HepG2 (cell line): ENCODE measurements around the gene SMIM41. TPM values are rescaled to one million over a fixed set of nuclear protein-coding genes. Genes with fewer than 3 reads are reported as not detected.

ENCODE experiments used
- ATF7-NPFF ChIP-seq: sonication (generic); formaldehyde crosslinking; IDR thresholded peaks from 2 replicates; pipeline ENCODE4 v1.8.1; 2023; ENCODE audit warnings: mild to moderate bottlenecking, low read depth, missing genetic modification reagents, moderate library complexity
- EHMT2 ChIP-seq: fragments of 200-600 bp; sonication (generic); IDR thresholded peaks from 2 replicates; pipeline ENCODE4 v1.7.0; 2017; ENCODE audit warnings: antibody characterized with exemption, low read depth, low read length, borderline replicate concordance
- ELF4 ChIP-seq: sonication (generic); formaldehyde crosslinking; IDR thresholded peaks from 2 replicates; pipeline ENCODE4 v1.5.0; 2020; ENCODE audit warnings: missing genetic modification reagents, mild to moderate bottlenecking, moderate library complexity, borderline replicate concordance
- ELK4 ChIP-seq: sonication (generic); formaldehyde crosslinking; IDR thresholded peaks from 2 replicates; pipeline ENCODE4 v1.9.0; 2021; ENCODE audit warnings: missing genetic modification reagents, borderline replicate concordance
- FOXM1 ChIP-seq: sonication (generic); formaldehyde crosslinking; IDR thresholded peaks from 2 replicates; pipeline ENCODE4 v1.5.0; 2020; ENCODE audit warnings: missing genetic modification reagents
- JUNB ChIP-seq: sonication (generic); formaldehyde crosslinking; IDR thresholded peaks from 2 replicates; pipeline ENCODE4 v1.8.0; 2022; ENCODE audit warnings: missing genetic modification reagents, mild to moderate bottlenecking, borderline replicate concordance
- KDM3A ChIP-seq: IDR thresholded peaks from 2 replicates; pipeline ENCODE4 v1.6.1; 2018; ENCODE audit warnings: low read depth, missing compliant biosample characterization
- KLF11 ChIP-seq: IDR thresholded peaks from 2 replicates; pipeline ENCODE4 v1.6.1; 2016; ENCODE audit warnings: missing compliant biosample characterization
- MAFG ChIP-seq: sonication (generic); formaldehyde crosslinking; IDR thresholded peaks from 2 replicates; pipeline ENCODE4 v1.5.1; 2020; ENCODE audit warnings: mild to moderate bottlenecking, missing genetic modification reagents
- SP5 ChIP-seq: IDR thresholded peaks from 2 replicates; pipeline ENCODE4 v1.6.1; 2016; ENCODE audit warnings: low read depth, borderline replicate concordance
- SRSF4 ChIP-seq: fragments of 200-400 bp; formaldehyde crosslinking; IDR thresholded peaks from one replicate; pipeline ENCODE4 v1.6.1; 2018; ENCODE audit warnings: mild to moderate bottlenecking, low read depth, low read length, moderate library complexity; ENCODE audit not compliant: poor library complexity, severe bottlenecking
- TEF ChIP-seq: sonication (generic); formaldehyde crosslinking; IDR thresholded peaks from 2 replicates; pipeline ENCODE4 v1.5.0; 2020; ENCODE audit warnings: missing genetic modification reagents
- ZBTB40 ChIP-seq, 2 experiments: fragments of 450-650 bp in 1 of 2; sonication (generic) in 1 of 2; formaldehyde crosslinking in 1 of 2; IDR thresholded peaks; 2 replicates each; pipeline versions ENCODE4 v1.6.1 to v1.8.0; 2016 to 2022; ENCODE audit warnings: antibody characterized with exemption in 1 of 2, mild to moderate bottlenecking in 1 of 2, missing genetic modification reagents in 1 of 2
- ZBTB42 ChIP-seq: sonication (generic); formaldehyde crosslinking; IDR thresholded peaks from 2 replicates; pipeline ENCODE4 v1.5.0; 2020; ENCODE audit warnings: mild to moderate bottlenecking, missing genetic modification reagents
- ZBTB8A ChIP-seq: sonication (generic); formaldehyde crosslinking; IDR thresholded peaks from 2 replicates; pipeline ENCODE4 v1.4.0; 2020; ENCODE audit warnings: mild to moderate bottlenecking, low read depth, missing genetic modification reagents, borderline replicate concordance
- ZNF430 ChIP-seq: sonication (generic); formaldehyde crosslinking; IDR thresholded peaks from 2 replicates; pipeline ENCODE4 v1.9.0; 2021; ENCODE audit warnings: mild to moderate bottlenecking, missing genetic modification reagents
- ZNF484 ChIP-seq: sonication (generic); formaldehyde crosslinking; IDR thresholded peaks from 2 replicates; pipeline ENCODE4 v1.5.1; 2020; ENCODE audit warnings: mild to moderate bottlenecking, low read depth, missing genetic modification reagents, borderline replicate concordance
- ZNF75D ChIP-seq: sonication (generic); formaldehyde crosslinking; IDR thresholded peaks from 2 replicates; pipeline ENCODE4 v1.8.1; 2023; ENCODE audit warnings: missing genetic modification reagents, mild to moderate bottlenecking, borderline replicate concordance
- ZNF878 ChIP-seq: sonication (generic); formaldehyde crosslinking; IDR thresholded peaks from 2 replicates; pipeline ENCODE4 v1.8.1; 2023; ENCODE audit warnings: mild to moderate bottlenecking, missing genetic modification reagents, moderate library complexity
- polyA plus RNA-seq, 8 experiments: library from polyadenylated mRNA; depleted of rRNA in 3 of 8; stranded (reverse) in 7 of 8; unstranded in 1 of 8; fragments of >200 nt; fragmentation: Illumina TruSeq in 4 of 8; extraction: Trizol in 4 of 8; gene quantifications; 2 replicates each; pipeline versions ENCODE4 v1.2.1 to v1.2.3, GENCODE V29; 2011 to 2016; ENCODE audit warnings: low read depth in 4 of 8, missing spikeins in 1 of 8, mixed read lengths in 1 of 8; ENCODE audit not compliant: insufficient read depth in 1 of 8
- total RNA-seq, 5 experiments: library from RNA; depleted of rRNA; stranded (reverse); fragments of >200 nt; fragmentation: Illumina TruSeq; extraction: Trizol; gene quantifications; 2 replicates each; pipeline ENCODE4 v1.2.3, GENCODE V29; 2016; ENCODE audit warnings: low read depth in 1 of 5

Gene SMIM41
- total and polyA plus RNA-seq, 2 of the 13 experiments (the other 11 are each of a cell fraction or from before 2014, with no cell fraction given), result not detected

- TF ChIP-seq ELK4 (CRISPR knock-in tag) (no peak), JUNB (CRISPR knock-in tag) (no peak), MAFG (CRISPR knock-in tag) (no peak), ZNF878 (CRISPR knock-in tag) (no peak), SRSF4 (no peak), ATF7-NPFF (no peak), ZNF75D (CRISPR knock-in tag) (no peak), TEF (CRISPR knock-in tag) (no peak), ZBTB8A (CRISPR knock-in tag) (no peak), EHMT2 (no peak), SP5 (CRISPR knock-in tag) (peak; percentile 40; the same call in 1 of the 2 replicates), ZBTB40 (IDR thresholded peaks at IDR 0.05) (no peak), ZBTB40 (CRISPR knock-in tag; IDR thresholded peaks at IDR 0.05) (no peak), KLF11 (CRISPR knock-in tag) (no peak), KDM3A (CRISPR knock-in tag) (no peak), ELF4 (CRISPR knock-in tag) (no peak; the same call in 1 of the 2 replicates), ZBTB42 (CRISPR knock-in tag) (no peak), ZNF430 (CRISPR knock-in tag) (peak; percentile 82; the same call in 1 of the 2 replicates), FOXM1 (CRISPR knock-in tag) (no peak), ZNF484 (CRISPR knock-in tag) (no peak)
Measured at GRCh38 chr12:52082026-52082668, 2.6 kb downstream of the SMIM41 start (continued).
